Nephron progenitor cell (in vitro differentiated cells): ENCODE results near the gene OLA1.

Source experiments
- DNase-seq: peaks from one replicate; pipeline ENCODE4 v3.0.0; 2021
- H3K27ac Mint-ChIP-seq: 2 replicates; pipeline ENCODE4 v1.8.0; 2021; ENCODE audit warnings: mild to moderate bottlenecking, moderate library complexity, mixed read lengths
- H3K27me3 Mint-ChIP-seq: 2 replicates; pipeline ENCODE4 v1.8.0; 2021; ENCODE audit warnings: mild to moderate bottlenecking, low read depth, mixed read lengths; ENCODE audit not compliant: poor library complexity
- H3K36me3 Mint-ChIP-seq: 2 replicates; pipeline ENCODE4 v1.8.0; 2021; ENCODE audit warnings: low read depth, mixed read lengths
- H3K4me1 Mint-ChIP-seq: 2 replicates; pipeline ENCODE4 v1.8.0; 2021; ENCODE audit warnings: mixed read lengths
- H3K4me3 Mint-ChIP-seq: 2 replicates; pipeline ENCODE4 v1.8.0; 2021; ENCODE audit warnings: mild to moderate bottlenecking, moderate library complexity, mixed read lengths
- H3K9me3 Mint-ChIP-seq: 2 replicates; pipeline ENCODE4 v1.8.0; 2021; ENCODE audit warnings: mild to moderate bottlenecking, moderate library complexity, mixed read lengths
- TF ChIP-seq, protein P1 (sequence below): fragments of 200-600 bp; sonication (generic); IDR thresholded peaks from 2 replicates; pipeline ENCODE4 v1.5.0; 2021; ENCODE audit warnings: antibody characterized with exemption

OLA1 gene

DNA sequence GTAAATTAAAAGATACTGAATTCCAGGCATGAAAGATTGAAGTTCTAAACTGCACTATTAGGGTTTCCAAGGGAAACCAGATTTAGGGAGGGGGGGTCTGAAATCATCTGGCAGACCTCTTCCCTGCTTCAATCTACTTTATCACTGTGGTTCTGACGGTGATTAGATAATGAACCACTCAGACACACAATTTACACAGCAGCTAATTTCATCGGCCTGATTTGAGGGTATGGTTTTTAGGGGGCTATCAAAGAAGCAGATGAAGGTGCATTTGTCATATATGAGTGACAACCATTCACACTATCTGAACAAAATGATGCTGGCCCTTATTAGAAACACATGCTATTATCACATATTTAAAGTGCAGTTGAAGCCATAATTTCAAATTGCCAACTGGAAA, 106.0 kb downstream of the OLA1 start:
- H3K4me3 Mint-ChIP-seq, result no peak overlapping the region
- H3K27ac Mint-ChIP-seq, result no peak overlapping the region
- H3K4me1 Mint-ChIP-seq, result no peaks in the 10 kb centered on the region
- H3K9me3 Mint-ChIP-seq, result peaks cover 11% of the 10 kb centered on the region
- DNase-seq, result no peak
- H3K27me3 Mint-ChIP-seq, result no peaks in the 10 kb centered on the region
- H3K36me3 Mint-ChIP-seq, result peaks cover 40% of the 10 kb centered on the region
- TF ChIP-seq, protein P1, sequence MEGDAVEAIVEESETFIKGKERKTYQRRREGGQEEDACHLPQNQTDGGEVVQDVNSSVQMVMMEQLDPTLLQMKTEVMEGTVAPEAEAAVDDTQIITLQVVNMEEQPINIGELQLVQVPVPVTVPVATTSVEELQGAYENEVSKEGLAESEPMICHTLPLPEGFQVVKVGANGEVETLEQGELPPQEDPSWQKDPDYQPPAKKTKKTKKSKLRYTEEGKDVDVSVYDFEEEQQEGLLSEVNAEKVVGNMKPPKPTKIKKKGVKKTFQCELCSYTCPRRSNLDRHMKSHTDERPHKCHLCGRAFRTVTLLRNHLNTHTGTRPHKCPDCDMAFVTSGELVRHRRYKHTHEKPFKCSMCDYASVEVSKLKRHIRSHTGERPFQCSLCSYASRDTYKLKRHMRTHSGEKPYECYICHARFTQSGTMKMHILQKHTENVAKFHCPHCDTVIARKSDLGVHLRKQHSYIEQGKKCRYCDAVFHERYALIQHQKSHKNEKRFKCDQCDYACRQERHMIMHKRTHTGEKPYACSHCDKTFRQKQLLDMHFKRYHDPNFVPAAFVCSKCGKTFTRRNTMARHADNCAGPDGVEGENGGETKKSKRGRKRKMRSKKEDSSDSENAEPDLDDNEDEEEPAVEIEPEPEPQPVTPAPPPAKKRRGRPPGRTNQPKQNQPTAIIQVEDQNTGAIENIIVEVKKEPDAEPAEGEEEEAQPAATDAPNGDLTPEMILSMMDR, result no peak

- no peaks in the 10 kb centered on the region for H3K27me3 Mint-ChIP-seq
- no peaks in the 10 kb centered on the region for H3K4me1 Mint-ChIP-seq
- peaks cover 64% of the 10 kb centered on the region for H3K36me3 Mint-ChIP-seq
- DNase-seq, result no peak
- no peak overlapping the region for H3K27ac Mint-ChIP-seq
- H3K9me3 Mint-ChIP-seq, result peaks cover 31% of the 10 kb centered on the region
- H3K4me3 Mint-ChIP-seq, result no peak overlapping the region
- TF ChIP-seq, protein P1, result no peak
Observed at GRCh38 chr2:174138161-174138560, 110.2 kb downstream of the OLA1 start.

GRCh38 chr2:174135981-174136380, 112.4 kb downstream of the OLA1 start:
- peaks cover 31% of the 10 kb centered on the region for H3K9me3 Mint-ChIP-seq
- TF ChIP-seq, protein P1, result no peak
- no peak overlapping the region for H3K4me3 Mint-ChIP-seq
- no peaks in the 10 kb centered on the region for H3K27me3 Mint-ChIP-seq
- no peak for DNase-seq
- H3K27ac Mint-ChIP-seq, result no peak overlapping the region
- H3K36me3 Mint-ChIP-seq, result peaks cover 54% of the 10 kb centered on the region
- no peaks in the 10 kb centered on the region for H3K4me1 Mint-ChIP-seq

DNA sequence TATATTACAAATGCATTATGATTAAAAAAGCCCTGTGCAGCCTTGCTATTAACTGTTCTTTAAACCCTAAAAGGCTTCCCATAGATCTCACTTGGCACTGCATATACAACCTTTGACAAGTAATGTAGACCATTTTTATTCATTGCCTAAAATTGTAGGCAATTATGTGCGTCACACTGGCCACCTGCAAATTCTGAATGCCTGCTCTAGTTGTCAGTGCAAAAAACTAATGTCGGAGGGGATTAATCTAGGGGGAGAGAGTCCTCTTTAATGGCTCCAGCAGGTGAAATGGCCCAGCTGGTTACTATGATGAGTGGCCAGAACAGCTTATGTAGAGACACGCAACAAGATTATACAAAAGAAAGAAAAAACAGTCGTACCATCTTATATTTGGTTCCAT, 123.2 kb downstream of the OLA1 start:
- no peaks in the 10 kb centered on the region for H3K36me3 Mint-ChIP-seq
- TF ChIP-seq, protein P1, result no peak
- peak overlapping the region; percentile 43 for H3K27ac Mint-ChIP-seq
- H3K27me3 Mint-ChIP-seq, result no peaks in the 10 kb centered on the region
- H3K4me1 Mint-ChIP-seq, result peaks cover 20% of the 10 kb centered on the region
- H3K4me3 Mint-ChIP-seq, result no peak overlapping the region
- DNase-seq, result no peak
- H3K9me3 Mint-ChIP-seq, result no peaks in the 10 kb centered on the region

DNA sequence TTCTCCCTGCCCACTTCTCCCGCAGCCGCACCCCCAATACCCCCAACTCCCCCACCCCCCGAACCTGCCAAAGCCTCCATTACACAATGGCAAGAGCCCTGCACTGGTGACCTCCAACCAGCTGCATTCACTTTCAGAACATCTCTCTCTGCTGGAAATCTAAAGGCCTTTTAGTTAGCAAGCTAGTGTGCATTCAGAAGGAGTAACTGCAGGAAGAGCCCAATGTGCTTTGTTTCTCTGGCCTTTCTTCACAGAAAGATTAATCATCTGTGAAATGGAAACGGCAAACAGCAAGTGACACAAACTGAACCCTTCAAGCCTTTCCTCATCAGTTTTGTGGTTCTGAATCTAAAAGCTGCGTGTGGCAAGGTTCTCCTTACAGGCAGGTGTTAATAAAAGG, 124.2 kb downstream of the OLA1 start:
- peak; percentile 4 for DNase-seq
- Mint-ChIP-seq H3K27me3 (no peaks in the 10 kb centered on the region), H3K36me3 (no peaks in the 10 kb centered on the region), H3K4me3 (no peak overlapping the region), H3K9me3 (no peaks in the 10 kb centered on the region), H3K4me1 (peaks cover 20% of the 10 kb centered on the region), H3K27ac (no peak overlapping the region)
- TF ChIP-seq, protein P1, result no peak

DNA sequence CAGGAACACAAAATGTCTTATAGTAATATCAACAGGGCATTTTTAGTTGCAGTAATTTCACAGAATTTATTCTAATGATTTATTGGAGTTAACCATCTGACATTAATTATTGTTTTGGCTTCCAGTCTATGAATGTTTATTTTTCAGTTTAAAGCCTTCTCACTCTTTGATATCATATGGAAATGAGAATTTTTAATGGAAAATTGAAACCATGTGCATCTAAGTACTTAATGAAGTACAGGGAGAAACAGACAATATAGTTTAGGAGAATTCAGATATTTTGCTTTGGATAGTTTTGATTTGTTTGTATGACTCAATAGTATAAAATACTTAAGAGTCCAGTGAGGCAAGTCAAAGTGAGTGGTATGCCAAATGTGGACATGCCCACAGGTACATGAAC, 126.1 kb downstream of the OLA1 start:
- Mint-ChIP-seq H3K4me1 (peaks cover 25% of the 10 kb centered on the region), H3K27me3 (no peaks in the 10 kb centered on the region), H3K4me3 (no peak overlapping the region), H3K27ac (no peak overlapping the region), H3K9me3 (no peaks in the 10 kb centered on the region), H3K36me3 (peaks cover 10% of the 10 kb centered on the region)
- no peak for DNase-seq
- TF ChIP-seq, protein P1, result no peak
